Choroid plexus epithelial cell (primary cell): Measurements from ENCODE around the gene COMTD1.
A peak's percentile ranks its signal among the peaks of the same experiment; 100 is the strongest.

Experiments used
- DNase-seq: peaks from one replicate; pipeline ENCODE4 v3.0.0-alpha.2; 2010; ENCODE audit warnings: low read depth
- H3K4me3 ChIP-seq: 2 replicates; pipeline ENCODE4 v1.5.1; 2011; ENCODE audit warnings: low read depth, mild to moderate bottlenecking, control low read depth, low read length, moderate library complexity
- TF ChIP-seq, protein P1 (sequence below): conservative IDR thresholded peaks from 2 replicates; pipeline ENCODE4 v1.5.1; 2011; ENCODE audit warnings: low read depth, mild to moderate bottlenecking, control low read depth, inconsistent platforms, low read length, moderate library complexity

The COMTD1 gene

DNA sequence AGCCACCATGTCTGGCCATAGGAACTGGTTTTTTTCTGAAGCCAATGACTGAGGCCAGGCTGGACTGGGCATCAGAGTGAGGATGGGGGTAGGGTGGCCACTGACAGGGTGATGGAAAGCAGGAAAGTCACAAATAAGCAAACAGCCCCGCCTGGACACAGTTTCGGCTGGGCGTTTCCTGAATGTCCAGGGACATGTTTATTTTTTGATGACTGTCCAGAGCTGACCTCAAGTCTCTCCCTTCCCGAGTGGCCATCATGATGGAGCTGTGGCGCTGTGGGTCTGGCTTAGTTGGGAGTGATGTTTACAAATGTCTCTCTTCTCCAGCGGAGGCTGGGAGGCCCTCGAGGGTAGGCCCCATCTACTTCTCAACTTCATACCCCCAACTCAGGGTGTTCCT, 37.1 kb upstream of the COMTD1 start:
- no peak for DNase-seq
- TF ChIP-seq, protein P1, sequence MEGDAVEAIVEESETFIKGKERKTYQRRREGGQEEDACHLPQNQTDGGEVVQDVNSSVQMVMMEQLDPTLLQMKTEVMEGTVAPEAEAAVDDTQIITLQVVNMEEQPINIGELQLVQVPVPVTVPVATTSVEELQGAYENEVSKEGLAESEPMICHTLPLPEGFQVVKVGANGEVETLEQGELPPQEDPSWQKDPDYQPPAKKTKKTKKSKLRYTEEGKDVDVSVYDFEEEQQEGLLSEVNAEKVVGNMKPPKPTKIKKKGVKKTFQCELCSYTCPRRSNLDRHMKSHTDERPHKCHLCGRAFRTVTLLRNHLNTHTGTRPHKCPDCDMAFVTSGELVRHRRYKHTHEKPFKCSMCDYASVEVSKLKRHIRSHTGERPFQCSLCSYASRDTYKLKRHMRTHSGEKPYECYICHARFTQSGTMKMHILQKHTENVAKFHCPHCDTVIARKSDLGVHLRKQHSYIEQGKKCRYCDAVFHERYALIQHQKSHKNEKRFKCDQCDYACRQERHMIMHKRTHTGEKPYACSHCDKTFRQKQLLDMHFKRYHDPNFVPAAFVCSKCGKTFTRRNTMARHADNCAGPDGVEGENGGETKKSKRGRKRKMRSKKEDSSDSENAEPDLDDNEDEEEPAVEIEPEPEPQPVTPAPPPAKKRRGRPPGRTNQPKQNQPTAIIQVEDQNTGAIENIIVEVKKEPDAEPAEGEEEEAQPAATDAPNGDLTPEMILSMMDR: no peak
- no peak overlapping the region for H3K4me3 ChIP-seq

DNA sequence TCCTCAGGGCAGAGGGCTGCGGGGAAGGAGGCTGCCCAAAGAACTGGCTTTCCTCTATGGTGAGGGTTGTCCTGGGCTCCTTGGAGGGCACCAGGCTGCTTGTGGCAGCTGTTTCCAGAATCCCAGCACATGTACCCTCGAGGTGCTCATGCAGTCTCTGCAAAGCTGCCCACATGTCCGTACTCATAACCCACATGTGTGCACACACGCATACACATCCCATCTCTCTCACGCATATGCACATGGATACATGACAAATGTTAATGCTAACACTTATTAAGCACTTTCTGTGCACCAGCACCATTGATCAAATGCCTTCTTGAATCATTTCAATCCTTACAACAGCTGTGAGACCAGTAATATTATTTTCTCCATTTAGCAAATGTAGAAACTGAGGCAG, 36.3 kb upstream of the COMTD1 start:
- DNase-seq: no peak
- TF ChIP-seq, protein P1: no peak
- H3K4me3 ChIP-seq: no peak overlapping the region

DNA sequence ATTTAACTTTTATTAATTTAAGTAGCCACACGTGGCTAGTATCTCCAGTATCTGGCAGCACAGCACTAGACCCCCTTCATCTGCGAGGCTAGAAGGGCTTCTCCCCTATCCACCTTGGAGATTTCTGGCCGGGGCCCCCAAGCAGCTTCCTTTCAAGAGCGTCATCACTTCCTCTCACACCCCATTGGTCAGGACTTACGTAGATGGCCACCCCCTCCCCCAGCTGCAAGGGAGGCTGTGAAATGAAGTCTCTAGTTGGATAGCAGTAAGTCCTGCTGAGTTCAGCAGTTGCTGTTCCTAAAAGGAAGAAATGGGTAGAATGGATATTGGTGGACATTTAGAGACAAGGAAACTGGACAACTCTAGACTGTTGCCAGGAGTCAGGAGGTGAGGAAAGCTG, 33.8 kb upstream of the COMTD1 start:
- no peak overlapping the region for H3K4me3 ChIP-seq
- no peak for DNase-seq
- TF ChIP-seq, protein P1: no peak

DNA sequence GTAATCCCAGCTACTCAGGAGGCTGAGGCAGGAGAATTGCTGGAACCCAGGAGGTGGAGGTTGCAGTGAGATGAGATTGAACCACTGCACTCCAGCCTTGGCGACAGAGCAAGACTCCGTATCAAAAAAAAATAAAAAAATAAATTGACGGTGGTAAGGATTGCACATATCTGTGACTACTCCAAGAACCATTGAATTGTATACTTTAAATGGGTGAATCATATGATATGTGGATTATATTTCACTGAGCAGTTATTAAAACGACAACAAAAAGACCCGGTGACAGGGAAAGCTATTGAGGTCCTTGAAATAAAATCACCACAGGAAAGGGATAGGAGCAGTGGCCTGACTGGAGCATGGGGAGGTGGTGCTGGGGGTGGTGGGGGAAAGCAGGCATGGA, 31.2 kb upstream of the COMTD1 start:
- peak; percentile 13 for DNase-seq
- no peak overlapping the region for H3K4me3 ChIP-seq
- TF ChIP-seq, protein P1: no peak

DNA sequence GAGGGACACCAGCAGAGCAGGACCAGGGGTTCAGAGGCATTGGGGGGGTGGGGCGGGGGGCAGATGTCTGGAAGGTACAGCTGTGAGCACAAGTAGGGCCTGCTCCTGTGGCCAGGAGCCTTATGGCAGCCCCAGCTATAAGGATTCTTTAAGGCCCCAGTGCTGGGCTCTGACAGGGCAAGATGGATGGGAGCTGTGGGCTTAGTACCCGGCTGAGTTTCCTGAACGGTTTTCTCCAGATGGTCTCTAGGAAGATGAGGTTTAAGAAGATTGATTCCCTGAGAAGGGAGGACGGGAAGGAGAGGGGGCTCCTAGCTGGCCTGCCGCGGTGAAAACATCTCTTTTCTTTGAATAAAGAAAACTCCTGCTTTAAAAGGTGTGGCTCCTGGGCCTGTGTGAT, 30.1 kb upstream of the COMTD1 start:
- no peak overlapping the region for H3K4me3 ChIP-seq
- DNase-seq: no peak
- TF ChIP-seq, protein P1: no peak

DNA sequence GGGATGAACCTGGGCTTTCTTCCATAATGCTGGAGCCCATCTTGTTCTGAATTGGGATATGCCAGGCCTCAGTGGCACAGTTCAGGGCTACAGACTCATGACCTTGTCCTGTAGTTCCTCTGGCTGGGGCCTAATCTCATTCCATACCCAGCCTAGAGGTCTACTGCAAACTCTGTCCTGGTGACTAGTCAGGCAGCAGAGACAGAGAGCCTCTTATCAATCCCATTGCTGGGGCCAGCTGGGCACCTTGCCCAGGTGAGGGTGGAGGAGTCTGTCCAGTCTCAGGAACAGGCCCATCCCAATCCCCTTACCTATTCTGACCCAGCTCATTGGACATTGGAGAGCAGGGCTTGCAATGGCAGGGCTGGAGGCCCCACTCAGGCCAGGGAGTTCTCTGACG, 28.0 kb upstream of the COMTD1 start:
- no peak overlapping the region for H3K4me3 ChIP-seq
- no peak for DNase-seq
- TF ChIP-seq, protein P1: no peak

DNA sequence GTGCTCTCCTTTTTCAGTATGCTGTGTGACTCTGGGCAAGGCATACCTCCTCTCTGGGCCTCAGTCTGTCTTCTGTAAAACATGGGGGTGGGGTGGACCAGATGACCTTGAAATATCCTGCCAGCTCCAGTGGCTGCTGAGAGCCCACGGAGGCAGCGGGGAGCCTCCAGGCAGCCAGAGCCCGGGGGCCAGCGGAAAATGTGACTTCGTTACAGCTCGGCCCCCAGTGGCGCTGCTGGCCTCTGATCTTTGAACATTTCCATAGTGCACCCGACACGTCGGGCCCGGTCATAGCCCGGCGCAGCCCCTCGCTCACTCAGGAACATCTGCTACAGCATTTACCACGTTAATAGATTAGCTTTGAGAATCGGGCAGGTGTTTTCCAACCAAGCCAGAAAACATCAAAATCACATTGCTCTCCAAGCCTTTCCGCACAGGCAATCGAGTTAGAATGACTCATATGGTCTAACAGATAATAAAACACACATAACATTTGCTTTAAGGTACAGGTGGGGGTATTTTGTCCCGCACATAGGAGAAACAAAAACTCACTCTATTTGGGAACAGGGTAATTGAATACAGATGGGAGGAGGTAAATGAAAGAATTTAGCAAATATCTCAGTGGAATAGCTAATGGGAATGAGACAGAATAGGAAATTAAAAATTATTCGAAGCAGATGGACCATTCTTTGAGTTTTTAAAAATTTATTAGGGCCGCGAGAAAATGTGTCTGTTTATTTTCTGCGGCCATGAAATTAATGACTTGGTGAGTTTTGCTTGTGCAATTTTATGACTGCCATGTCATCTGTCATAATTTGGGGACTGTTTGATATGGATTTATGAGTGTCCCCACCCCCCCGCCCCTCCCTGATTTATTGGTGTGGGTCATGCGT, 26.3 kb upstream of the COMTD1 start:
- DNase-seq: peak; percentile 38
- no peak overlapping the region for H3K4me3 ChIP-seq
- TF ChIP-seq, protein P1: no peak
